ENCODE results near the gene PCDHA7.

GRCh38 chr5:140877262-140877581 is 43.2 kb downstream of the PCDHA7 start:
- TF ChIP-seq CTCF (IDR thresholded peaks at IDR 0.05; ENCODE audit: low read length) (no peak), EZH2 (IDR thresholded peaks at IDR 0.05; ENCODE audit: borderline replicate concordance, low read length) (no peak)

All from OCI-LY1 (cell line).